ENCODE data around the gene RPUSD2.

DNA sequence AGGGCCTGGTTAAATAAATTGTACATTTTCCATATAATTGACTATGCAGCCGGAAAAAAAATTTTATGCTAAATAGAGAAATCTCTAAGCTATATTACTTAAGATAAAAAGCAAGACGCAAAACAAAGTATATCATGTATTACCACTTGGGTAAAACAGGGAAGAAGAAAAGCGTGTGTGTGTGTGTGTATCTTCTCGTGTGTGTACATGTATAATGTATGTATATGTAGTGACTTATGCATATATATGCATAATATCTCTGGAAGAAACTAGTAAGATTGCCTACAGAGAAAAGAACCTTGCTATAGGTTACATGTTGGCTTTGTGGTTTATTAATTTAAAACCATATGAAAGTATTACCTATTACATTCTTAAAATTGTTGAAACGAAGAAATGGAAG lies 44.0 kb downstream of the RPUSD2 start:
- TF ChIP-seq POLR2AphosphoS5 (IDR thresholded peaks at IDR 0.05; ENCODE audit: low read depth, low read length): no peak
- TF ChIP-seq POLR2A (IDR thresholded peaks at IDR 0.05; ENCODE audit: low read depth, low read length): no peak
- TF ChIP-seq TAF1 (IDR thresholded peaks at IDR 0.05; ENCODE audit: borderline replicate concordance, low read depth, low read length): no peak
